GOT3 (cell line): ENCODE measurements around the gene TUBGCP2.

Experiments used
- DNase-seq: peaks from one replicate; lab custom pipeline; 2025; ENCODE audit warnings: mixed read lengths; lab: John Stamatoyannopoulos, UW

TUBGCP2 gene

DNA sequence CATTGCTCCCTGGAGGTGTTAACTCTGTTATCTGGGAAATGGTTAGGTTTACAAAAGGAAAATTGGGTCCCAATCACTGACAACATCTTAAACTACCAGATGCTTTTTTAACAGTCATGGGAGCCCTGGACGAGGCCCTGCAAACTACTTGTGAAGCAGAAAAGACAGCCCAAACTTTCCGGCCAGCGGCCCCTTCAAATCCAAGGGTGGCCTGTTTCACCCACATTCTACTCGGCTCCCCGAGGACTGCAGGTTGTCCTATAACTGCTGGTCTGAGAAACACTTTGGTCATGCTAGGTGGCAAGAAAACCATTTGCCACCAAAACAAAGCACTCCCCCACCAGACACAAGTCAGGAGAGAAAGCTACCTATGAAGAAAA, 2.6 kb downstream of the TUBGCP2 start:
- no peak for DNase-seq

- DNase-seq = no peak
Measured at GRCh38 chr10:133303206-133303605, 5.5 kb downstream of the TUBGCP2 start.

GRCh38 chr10:133302230-133302629, 6.4 kb downstream of the TUBGCP2 start:
- DNase-seq = no peak

- DNase-seq = no peak
Measured at GRCh38 chr10:133299738-133300137, 8.9 kb downstream of the TUBGCP2 start.

GRCh38 chr10:133299224-133299623, 9.4 kb downstream of the TUBGCP2 start:
- no peak for DNase-seq

- DNase-seq = no peak
Measured at GRCh38 chr10:133298466-133298865, 10.2 kb downstream of the TUBGCP2 start.

DNA sequence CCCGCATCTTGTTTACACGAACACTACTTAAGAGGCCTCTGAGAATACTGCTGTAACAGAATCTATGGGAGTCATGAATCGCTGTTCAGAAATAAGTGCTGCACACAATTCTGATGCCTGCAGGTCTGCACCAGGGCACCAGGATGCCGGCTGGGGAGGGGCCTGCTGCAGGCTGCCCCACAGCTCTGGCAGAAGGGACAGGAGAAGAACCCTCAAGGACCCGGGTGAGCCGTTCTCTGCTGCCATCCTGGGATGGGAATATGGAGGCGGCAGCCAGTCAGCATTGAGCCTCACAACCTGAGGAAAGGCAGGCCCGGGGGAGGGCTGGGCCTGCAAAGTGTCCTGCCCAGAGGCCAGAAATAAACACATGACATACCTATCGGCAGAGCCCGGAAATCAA, 11.2 kb downstream of the TUBGCP2 start:
- no peak for DNase-seq

DNA sequence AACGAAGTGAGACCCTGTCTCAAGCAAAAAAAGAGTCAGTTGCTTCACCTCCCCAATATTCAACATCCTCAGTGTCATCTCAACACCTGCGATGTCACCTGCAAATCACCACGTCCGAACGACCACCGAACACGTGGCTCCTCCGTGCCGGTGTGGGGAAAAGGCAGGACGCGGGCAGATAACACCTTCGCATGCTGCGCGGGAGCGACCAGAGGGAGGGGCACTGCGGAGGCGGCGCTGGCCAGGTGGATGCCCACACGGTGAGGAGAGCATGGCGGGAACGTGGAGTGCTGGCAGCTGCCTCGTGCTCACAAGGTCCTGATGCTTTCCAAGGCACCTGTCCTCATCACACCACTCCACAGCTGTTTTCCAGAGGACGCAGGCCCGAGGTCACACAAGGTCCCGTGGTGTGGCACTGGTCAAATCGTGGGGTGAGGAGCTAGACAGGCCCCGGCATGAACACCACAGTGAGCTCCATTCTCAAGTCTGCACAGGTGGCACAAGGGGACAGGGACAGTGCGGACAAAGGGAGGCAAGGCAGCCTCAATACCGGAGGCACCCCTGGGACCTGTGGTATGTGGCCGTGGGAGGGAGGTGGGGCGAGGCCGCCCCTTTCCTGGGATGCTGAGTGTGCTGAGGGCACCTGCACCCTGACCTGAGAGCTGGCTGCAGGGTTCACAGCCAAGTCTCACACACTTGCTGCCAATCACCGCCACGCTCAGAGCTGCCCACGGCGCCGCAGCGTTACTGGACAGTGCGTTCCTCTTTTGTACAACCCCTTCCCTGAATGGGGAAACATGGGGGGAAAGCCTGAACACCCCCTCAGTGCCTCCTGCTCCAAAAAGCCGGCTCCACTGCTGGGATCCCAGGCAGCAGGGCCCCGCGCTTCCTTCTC, 13.0 kb downstream of the TUBGCP2 start:
- DNase-seq = no peak

- no peak for DNase-seq
Measured at GRCh38 chr10:133294189-133294588, 14.5 kb downstream of the TUBGCP2 start.

- no peak for DNase-seq
Measured at GRCh38 chr10:133293810-133294119, 14.9 kb downstream of the TUBGCP2 start.

GRCh38 chr10:133292919-133293809, 15.5 kb downstream of the TUBGCP2 start:
- no peak for DNase-seq

- DNase-seq = no peak
Measured at GRCh38 chr10:133289761-133290160, 18.9 kb downstream of the TUBGCP2 start.

DNA sequence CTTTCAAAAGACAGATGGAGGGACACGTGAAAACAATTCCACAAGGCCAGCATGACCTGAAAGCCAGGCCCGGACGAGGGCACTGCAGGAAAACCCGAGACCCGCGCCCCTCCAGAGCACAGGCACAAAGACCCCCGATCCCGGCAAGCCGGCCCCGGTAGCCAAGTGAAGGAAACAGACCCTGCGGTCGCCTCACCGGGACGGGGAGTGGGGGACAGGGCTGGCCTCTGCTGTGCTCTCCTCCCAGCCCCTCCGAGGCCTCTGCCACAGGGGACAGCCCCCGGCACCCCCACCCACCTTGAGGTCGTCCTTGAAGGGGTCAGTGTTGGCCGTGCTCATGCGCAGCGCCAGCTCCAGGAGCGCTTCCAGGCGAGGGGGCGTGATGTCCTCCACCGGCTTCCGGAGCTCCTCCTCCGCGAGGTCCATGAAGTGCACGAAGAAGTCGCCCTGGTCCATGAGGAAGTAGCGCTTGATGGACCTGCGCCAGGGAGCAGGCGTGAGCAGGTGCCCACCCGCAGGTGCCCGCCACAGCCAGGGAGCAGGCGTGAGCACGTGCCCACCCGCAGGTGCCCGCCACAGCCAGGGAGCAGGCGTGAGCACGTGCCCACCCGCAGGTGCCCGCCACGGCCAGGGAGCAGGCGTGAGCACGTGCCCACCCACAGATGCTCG, 20.7 kb downstream of the TUBGCP2 start:
- DNase-seq = no peak

DNA sequence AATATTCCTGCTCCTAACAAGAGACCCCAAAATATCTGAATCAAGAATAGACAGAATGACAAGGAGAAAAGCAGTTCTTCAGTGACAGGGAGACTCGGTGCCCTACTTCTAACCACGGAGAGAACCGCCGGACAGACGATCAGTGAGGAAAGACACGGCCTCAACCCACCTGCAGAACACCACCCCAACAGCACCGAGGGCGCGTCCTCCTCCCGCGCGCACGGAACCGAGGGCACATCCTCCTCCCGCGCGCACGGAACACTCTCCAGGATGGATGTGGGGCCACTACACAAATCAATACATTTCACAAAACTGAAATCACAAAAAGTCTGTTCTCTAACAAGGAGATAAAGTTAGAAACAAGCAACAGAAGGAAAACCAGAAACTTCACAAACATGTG, 22.3 kb downstream of the TUBGCP2 start:
- DNase-seq = no peak

- no peak for DNase-seq
Measured at GRCh38 chr10:133285217-133285616, 23.5 kb downstream of the TUBGCP2 start.

DNA sequence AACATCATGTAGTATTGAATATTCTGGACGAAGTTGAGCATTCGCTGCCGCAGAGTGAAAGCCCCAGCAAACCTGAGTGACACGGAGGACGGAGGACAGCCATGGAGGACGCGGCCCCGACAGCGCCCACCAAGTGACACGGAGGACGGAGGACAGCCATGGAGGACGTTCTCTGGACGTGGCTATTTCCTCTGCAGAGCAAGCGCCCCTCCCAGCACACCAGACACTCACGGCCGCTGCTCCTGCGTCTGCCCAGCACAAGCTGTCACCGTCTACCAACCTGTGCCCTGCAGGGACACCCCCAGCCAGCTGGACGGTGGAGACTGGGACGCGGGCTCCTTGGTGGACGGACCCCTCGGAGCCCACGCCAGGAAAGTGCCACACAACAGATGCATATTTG, 24.7 kb downstream of the TUBGCP2 start:
- DNase-seq = no peak

- DNase-seq = no peak
Measured at GRCh38 chr10:133282846-133283390, 25.8 kb downstream of the TUBGCP2 start.

DNA sequence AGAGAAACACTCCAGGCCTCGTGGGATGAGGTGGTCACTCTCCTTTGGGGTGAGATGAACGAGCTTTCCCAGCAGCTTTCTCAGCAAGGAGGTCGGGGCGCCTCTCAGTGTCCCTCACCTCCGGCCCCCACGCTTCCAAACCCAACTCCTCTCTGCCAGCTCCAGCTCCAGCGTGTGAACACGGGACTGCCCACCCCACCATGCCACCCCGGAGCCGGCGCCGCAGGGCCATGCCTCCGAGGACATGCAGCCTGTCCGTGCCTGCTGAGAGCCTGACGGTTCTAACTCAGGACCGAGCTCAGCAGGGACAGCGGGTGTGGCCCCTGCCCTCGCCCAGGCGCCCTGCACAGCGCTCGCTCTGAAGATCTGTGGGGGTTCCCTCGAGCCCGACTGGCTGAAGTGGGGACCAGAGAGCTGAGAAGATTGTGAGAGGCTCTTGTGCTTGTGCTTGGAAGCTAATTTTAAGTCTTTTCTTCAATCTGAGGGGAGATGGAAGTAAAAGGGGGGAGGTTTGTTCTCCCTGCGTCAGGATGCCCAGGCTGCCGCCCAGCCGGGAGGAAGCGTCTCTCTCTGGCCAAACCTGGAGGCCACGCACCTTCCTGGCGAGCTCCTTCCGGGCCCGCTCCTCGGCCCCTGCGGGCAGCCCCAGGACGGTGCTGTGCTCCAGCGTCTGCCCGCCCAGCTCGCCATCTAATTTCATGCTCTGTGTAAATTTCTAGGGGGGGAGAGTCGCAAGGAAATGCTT, 26.9 kb downstream of the TUBGCP2 start:
- no peak for DNase-seq

DNA sequence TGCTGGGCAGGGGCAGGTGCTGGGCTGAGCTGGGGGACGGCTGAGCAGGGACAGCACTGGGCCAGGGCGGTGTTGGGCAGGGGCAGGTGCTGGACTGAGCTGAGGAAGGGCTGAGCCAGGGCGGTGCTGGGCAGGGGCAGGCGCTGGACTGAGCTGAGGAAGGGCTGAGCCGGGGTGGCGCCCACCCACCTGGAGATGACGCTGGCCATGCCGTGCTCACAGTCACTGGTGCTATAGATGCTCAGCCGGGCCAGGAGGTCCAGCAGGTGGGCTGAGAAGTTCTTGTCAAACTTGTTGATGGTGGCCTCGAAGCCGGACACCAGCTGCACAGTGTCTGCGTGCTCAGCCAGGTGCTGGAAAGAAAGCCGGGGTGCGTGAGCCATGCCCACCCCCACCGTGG, 27.6 kb downstream of the TUBGCP2 start:
- DNase-seq = no peak

DNA sequence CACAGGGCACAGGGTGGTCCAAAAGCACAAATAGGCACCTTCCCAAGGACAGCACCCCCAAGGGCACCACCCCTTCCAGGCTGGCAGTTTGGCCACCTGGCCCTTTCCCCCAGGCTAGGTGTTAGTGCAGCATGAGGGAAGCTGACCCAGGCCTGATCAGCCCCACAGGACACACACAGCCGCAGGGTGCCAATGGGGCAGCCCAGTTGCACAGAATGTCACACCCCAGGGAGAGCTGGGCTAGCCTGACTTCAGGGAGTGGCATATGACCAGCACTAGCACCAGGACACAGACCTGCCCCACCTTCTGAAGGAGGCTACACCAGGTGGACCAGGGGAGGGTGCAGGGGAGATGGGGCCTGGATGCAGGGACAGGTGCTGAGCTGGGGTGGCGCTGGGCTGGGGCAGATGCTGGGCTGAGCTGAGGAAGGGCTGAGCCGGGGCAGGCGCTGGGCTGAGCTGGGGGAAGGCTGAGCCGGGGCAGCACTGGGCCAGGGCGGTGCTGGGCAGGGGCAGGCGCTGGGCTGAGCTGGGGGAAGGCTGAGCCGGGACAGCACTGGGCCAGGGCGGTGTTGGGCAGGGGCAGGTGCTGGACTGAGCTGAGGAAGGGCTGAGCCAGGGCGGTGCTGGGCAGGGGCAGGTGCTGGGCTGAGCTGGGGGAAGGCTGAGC, 28.1 kb downstream of the TUBGCP2 start:
- DNase-seq = no peak
